Measurements from ENCODE around the gene LRMDA. TPM values are rescaled to one million over a fixed set of nuclear protein-coding genes. Genes with fewer than 3 reads are reported as not detected.

Gene LRMDA
- total and polyA plus RNA-seq, 7 donors: 1.0 to 5.7 (median 2.5) TPM

DNA sequence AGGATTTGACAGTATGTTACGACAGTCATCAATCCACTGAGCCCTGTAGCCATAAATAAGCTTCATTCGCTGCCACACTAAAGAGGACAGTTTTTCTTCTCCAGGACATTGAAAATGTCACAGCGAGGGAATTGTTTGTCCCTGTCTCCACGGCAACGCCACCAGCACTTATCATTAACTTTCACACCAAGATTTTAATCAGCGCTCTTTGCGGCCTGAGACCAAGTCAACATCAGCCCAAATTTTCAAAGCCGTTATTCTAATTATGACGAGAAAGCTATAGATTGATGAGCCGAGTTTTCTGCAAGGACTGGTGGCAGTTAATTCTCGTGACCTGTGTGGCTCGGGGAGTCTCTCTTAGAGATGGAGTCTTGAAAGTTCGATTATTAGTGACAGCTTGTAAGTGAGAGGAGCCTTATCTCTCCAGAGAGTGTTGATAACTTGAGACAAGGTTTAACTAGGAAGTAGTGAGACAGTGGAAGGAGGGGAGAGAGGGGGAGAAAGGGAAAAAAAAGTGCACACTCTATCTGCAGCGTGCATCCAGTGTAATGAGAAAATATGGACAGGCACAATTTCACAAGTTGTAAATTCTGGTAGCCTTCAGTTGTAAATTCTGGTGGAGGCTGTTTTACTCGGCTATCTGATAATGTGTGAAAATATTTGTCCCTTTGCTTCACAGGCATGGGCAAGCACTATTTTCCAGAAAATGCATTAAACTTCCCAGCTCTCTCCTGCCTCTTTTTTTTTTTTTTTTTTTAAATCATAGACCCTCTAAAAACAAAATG lies 473.3 kb downstream of the LRMDA start:
- intact Hi-C loops (cut with DNase I): loop anchor here in 1 of 2 donors (5.0 kb wide), 1 partner anchor 507 kb away; no protein-coding TSS in a partner anchor
- DNase-seq (no peak), ATAC-seq (no peak)
- Histone ChIP-seq H3K4me1 (no peaks in the 10 kb centered on the region), H3K27me3 (ENCODE audit: insufficient read depth in 3 of 3, low read length in 2 of 3) (peaks cover 0 to 4% (median 0%) of the 10 kb centered on the region in 3 donors), H3K27ac (no peak overlapping the region), H3K36me3 (ENCODE audit: insufficient read depth in 1 of 2, low read depth in 1 of 2) (no peaks in the 10 kb centered on the region), H3K9me3 (no peaks in the 10 kb centered on the region), H3K4me3 (no peak overlapping the region)
- WGBS, 3 donors: 54 to 58% (median 55%) methylated on average over 15 of the region's 15 CpGs
- TF ChIP-seq, protein P1, sequence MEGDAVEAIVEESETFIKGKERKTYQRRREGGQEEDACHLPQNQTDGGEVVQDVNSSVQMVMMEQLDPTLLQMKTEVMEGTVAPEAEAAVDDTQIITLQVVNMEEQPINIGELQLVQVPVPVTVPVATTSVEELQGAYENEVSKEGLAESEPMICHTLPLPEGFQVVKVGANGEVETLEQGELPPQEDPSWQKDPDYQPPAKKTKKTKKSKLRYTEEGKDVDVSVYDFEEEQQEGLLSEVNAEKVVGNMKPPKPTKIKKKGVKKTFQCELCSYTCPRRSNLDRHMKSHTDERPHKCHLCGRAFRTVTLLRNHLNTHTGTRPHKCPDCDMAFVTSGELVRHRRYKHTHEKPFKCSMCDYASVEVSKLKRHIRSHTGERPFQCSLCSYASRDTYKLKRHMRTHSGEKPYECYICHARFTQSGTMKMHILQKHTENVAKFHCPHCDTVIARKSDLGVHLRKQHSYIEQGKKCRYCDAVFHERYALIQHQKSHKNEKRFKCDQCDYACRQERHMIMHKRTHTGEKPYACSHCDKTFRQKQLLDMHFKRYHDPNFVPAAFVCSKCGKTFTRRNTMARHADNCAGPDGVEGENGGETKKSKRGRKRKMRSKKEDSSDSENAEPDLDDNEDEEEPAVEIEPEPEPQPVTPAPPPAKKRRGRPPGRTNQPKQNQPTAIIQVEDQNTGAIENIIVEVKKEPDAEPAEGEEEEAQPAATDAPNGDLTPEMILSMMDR (IDR thresholded peaks at IDR 0.05): no peak

DNA sequence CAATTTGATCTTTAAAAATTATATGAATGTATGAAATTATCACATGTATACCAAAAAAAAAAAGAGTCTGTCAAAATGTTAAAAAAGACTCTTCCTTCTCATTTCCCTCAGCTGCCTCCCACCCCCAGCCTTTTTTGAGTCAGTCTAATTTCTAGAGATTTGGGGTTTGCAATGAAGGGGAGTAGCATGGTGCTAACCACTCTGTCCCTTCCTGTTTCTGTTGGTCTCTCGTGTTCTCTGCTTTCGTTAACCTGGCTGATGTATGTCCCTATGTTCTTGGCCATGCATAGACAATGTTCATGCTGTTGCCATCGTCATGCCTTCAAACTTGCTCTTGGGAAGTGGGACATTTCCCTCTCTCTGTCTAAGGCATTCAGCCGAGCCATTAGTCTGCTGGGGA lies 474.1 kb downstream of the LRMDA start:
- H3K4me3 ChIP-seq: no peak overlapping the region
- ATAC-seq: no peak
- intact Hi-C loops (cut with DNase I): loop anchor here in 1 of 2 donors (5.0 kb wide), 1 partner anchor 508 kb away; no protein-coding TSS in a partner anchor
- no peak for DNase-seq
- no peak overlapping the region for H3K27ac ChIP-seq
- WGBS, 3 donors: 67 to 83% (median 78%) methylated on average over 4 of the region's 4 CpGs
- H3K4me1 ChIP-seq: no peaks in the 10 kb centered on the region
- no peaks in the 10 kb centered on the region for H3K9me3 ChIP-seq
- TF ChIP-seq, protein P1 (IDR thresholded peaks at IDR 0.05): no peak
- no peaks in the 10 kb centered on the region for H3K36me3 ChIP-seq (ENCODE audit: insufficient read depth in 1 of 2, low read depth in 1 of 2)
- peaks cover 0 to 4% (median 0%) of the 10 kb centered on the region in 3 donors for H3K27me3 ChIP-seq (ENCODE audit: insufficient read depth in 3 of 3, low read length in 2 of 3)

DNA sequence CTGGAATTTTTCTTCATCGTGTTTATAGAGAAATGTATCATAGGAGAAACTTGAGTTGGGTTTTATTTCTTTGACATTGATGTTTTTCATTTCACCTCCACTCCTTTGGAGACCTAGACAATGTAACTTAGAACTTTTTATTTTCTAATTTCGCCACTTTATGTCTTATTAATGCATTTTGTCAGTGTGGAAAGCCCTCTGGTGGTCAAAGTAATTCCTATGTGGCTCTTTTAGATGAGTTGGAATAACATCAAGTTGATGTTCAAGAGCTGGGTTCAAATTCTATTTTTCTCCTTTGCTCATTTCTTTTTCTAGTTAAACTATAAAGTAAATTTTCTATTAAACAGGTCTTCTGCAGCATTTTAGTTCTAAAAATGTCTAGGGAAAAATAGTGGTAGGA lies 478.6 kb downstream of the LRMDA start:
- intact Hi-C loops (cut with DNase I): no loop called here
- Histone ChIP-seq H3K4me3 (no peak overlapping the region), H3K27me3 (ENCODE audit: insufficient read depth in 3 of 3, low read length in 2 of 3) (no peaks in the 10 kb centered on the region), H3K9me3 (no peaks in the 10 kb centered on the region), H3K27ac (no peak overlapping the region), H3K4me1 (no peaks in the 10 kb centered on the region), H3K36me3 (ENCODE audit: insufficient read depth in 1 of 2, low read depth in 1 of 2) (no peaks in the 10 kb centered on the region)
- no peak for ATAC-seq
- 54 to 60% (median 56%) methylated on average over 2 of the region's 2 CpGs for WGBS, 3 donors
- no peak for DNase-seq
- TF ChIP-seq, protein P1 (IDR thresholded peaks at IDR 0.05): peak; percentile 43

DNA sequence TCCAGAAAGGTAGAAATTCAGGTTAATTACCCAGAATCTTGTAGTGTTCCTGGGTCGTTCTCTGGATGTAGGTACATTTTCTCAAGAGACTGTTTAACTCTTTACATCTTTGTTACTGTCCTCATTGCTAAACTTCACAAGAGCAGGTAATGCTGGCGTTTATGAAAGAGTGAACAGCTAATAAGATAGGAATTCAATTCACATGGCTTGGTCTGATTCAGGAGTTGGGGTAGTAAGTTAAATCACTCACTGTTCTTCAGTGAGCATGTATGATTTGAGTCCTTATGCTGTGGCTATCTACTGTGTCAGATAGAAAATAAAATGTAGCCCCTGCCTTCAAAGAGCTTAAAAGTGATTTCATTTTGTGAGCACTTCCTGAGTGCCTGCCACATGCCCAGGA lies 480.0 kb downstream of the LRMDA start:
- Histone ChIP-seq H3K4me1 (no peaks in the 10 kb centered on the region), H3K36me3 (ENCODE audit: insufficient read depth in 1 of 2, low read depth in 1 of 2) (no peaks in the 10 kb centered on the region), H3K4me3 (no peak overlapping the region), H3K27me3 (ENCODE audit: insufficient read depth in 3 of 3, low read length in 2 of 3) (no peaks in the 10 kb centered on the region), H3K27ac (no peak overlapping the region), H3K9me3 (no peaks in the 10 kb centered on the region)
- no peak for DNase-seq
- TF ChIP-seq, protein P1 (IDR thresholded peaks at IDR 0.05): no peak
- ATAC-seq: no peak
- intact Hi-C loops (cut with DNase I): no loop called here
- 76 to 85% (median 79%) methylated on average over 2 of the region's 2 CpGs for whole genome bisulfite sequencing, 3 donors
